H54 (cell line): ENCODE results near the gene SMURF1.

Source experiments
- DNase-seq: peaks from one replicate; pipeline ENCODE4 v3.0.0; 2011; ENCODE audit warnings: low spot score, mixed read lengths; ENCODE audit not compliant: insufficient read length
- FAIRE-seq: peaks from 3 replicates; lab custom pipeline; 2011; peaks lifted over from hg19 to GRCh38; lab: Jason Lieb, UNC
- POLR2A ChIP-seq: IDR thresholded peaks from 2 replicates; pipeline ENCODE4 v1.6.1; 2011; ENCODE audit warnings: low read depth, mild to moderate bottlenecking, low read length

SMURF1 gene

GRCh38 chr7:99004781-99005500 is 139.0 kb downstream of the SMURF1 start:
- no peak for DNase-seq
- TF ChIP-seq POLR2A: no peak
- FAIRE-seq: no peak

DNA sequence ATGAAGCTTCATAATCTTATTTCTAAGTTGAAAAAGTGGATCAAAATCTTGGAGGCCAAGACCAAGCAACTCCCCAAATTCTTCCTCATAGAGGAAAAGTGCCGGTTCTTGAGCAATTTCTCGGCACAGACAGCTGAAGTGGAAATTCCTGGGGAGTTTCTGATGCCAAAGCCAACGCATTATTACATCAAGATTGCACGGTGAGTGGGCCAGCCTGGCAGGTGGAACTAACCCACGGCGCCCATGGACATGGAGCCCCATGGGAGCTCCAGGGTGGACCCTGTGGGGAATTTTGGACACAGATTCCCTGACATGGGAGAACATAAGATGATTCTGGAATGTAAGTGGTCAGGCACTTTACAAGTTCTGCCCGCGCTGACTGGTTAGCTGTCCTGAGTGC is 139.7 kb downstream of the SMURF1 start:
- no peak for DNase-seq
- no peak for FAIRE-seq
- TF ChIP-seq POLR2A: no peak

GRCh38 chr7:99003419-99003818 is 140.5 kb downstream of the SMURF1 start:
- TF ChIP-seq POLR2A: no peak
- DNase-seq: no peak
- no peak for FAIRE-seq

GRCh38 chr7:99002827-99003212 is 141.1 kb downstream of the SMURF1 start:
- DNase-seq (no peak), FAIRE-seq (no peak)
- no peak for TF ChIP-seq POLR2A

GRCh38 chr7:99002148-99002826 is 141.6 kb downstream of the SMURF1 start:
- no peak for FAIRE-seq
- TF ChIP-seq POLR2A: no peak
- no peak for DNase-seq

GRCh38 chr7:99001482-99002147 is 142.3 kb downstream of the SMURF1 start:
- no peak for TF ChIP-seq POLR2A
- no peak for DNase-seq

GRCh38 chr7:99000904-99001465 is 142.9 kb downstream of the SMURF1 start:
- no peak for TF ChIP-seq POLR2A
- FAIRE-seq: no peak
- no peak for DNase-seq

More at GRCh38 chr7:99001482-99002147, 142.3 kb downstream of the SMURF1 start:
- FAIRE-seq: no peak

DNA sequence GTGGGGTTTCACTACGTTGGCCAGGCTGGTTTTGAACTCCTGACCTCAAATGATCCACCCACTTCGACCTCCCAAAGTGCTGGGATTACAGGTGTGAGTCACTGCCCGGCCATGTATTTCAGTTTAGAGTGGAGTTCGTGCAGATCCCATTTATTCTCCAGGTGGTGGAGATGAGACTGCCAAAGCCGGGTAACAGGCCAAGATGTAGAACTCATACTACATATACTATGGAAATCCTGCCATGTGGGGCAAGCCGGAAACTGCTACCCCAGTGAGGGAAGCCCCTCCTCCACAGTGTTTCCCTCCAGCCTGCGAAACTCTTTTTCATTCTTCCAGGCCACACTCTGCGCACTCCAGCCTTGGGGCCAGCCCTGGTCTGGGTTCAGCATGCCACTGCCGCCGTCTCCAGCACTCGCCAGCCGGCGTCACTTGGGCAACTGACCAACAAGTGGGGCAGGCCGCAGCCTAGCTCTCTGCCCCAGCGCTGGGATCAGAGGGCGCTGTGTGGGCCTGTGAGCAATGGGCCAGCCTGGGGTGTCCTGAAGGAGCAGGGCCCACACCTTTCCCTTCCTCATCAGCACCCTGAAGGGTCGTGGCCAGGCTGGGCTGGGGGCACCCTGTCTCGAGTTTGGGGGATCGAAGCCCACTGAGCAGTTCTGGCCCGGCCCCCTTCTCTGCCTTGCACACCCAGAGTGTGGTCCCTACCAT is 143.6 kb downstream of the SMURF1 start:
- no peak for TF ChIP-seq POLR2A
- no peak for FAIRE-seq
- no peak for DNase-seq

GRCh38 chr7:98998821-98999725 is 144.8 kb downstream of the SMURF1 start:
- FAIRE-seq (no peak), DNase-seq (no peak)
- no peak for TF ChIP-seq POLR2A

GRCh38 chr7:98997846-98998245 is 146.1 kb downstream of the SMURF1 start:
- no peak for TF ChIP-seq POLR2A
- no peak for DNase-seq
- FAIRE-seq: no peak

DNA sequence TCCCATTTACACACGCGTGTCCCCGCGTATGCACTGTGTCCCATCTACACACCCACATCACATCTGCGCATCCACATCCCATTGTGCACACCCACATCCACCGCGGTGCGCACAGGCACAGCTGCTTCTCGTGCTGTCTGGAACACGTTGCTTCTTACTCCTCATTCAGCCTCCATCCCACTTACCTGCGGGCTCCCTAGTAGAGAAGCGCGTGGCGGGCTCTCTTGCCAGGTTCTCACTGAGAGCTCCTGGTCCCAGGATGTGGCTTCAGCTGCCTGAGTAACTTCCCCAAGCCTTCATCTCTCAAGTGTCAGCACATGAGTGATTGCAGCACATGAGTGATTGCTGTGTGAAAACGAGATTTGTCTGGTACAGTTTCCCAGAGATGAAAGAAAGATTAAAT is 147.8 kb downstream of the SMURF1 start:
- DNase-seq: no peak
- no peak for FAIRE-seq
- no peak for TF ChIP-seq POLR2A

DNA sequence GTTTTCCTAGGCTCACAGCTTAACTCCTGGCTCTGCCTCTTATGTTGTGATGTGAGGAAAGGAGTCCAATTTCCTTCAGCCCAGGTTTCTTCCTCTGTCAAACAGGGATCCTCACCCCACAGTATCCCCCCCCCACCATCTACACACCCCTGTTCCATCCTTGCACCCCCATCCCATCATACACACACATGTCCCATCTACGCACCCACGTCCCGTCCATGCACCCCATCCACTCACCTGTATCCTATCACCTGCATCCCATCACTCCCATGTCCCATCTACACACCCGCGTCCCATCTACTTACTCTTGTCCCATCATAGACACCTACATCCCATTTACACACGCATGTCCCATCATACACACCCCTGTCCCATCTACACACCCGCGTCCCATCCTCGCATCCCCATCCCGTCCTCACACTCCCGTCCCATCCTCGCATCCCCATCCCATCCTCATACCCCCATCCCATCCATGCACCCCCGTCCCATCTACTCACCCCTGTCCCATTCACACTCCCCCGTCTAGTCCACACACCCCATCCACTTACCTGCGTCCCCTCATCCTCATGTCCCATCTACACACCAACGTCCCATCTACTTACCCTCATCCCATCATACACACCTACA is 148.3 kb downstream of the SMURF1 start:
- no peak for TF ChIP-seq POLR2A
- DNase-seq (no peak), FAIRE-seq (no peak)
